Right cardiac atrium (tissue), 5 donors: ENCODE measurements around the gene C3orf18. TPM values are rescaled to one million over a fixed set of nuclear protein-coding genes. Genes with fewer than 3 reads are reported as not detected.

ENCODE experiments used
- ATAC-seq, 2 donors: fragments of 200-7000 bp; cut with Tn5 transposase; one replicate each; pipeline versions ENCODE4 v1.8.0 to v1.9.1; 2020; ENCODE audit warnings: moderate library complexity in 2 of 2, mild to moderate bottlenecking in 1 of 2
- DNase-seq, 3 donors: peaks; one replicate each; pipeline ENCODE4 v3.0.0-alpha.2; 2020
- H3K27ac ChIP-seq: one replicate; pipeline ENCODE4 v1.5.1; 2013; ENCODE audit warnings: mild to moderate bottlenecking, low read length, control low read depth, moderate library complexity
- H3K27me3 ChIP-seq: one replicate; pipeline ENCODE4 v1.6.1; 2013; ENCODE audit not compliant: control insufficient read depth, insufficient read depth
- H3K4me1 ChIP-seq: one replicate; pipeline ENCODE4 v1.6.1; 2013; ENCODE audit warnings: low read length; ENCODE audit not compliant: control insufficient read depth, insufficient read depth
- H3K4me3 ChIP-seq: one replicate; pipeline ENCODE4 v1.5.1; 2013; ENCODE audit warnings: low read length, control low read depth
- H3K9me3 ChIP-seq: one replicate; pipeline ENCODE4 v1.6.1; 2013; ENCODE audit warnings: low read length; ENCODE audit not compliant: control insufficient read depth
- WGBS: extraction: QIAGEN DNeasy Blood & Tissue Kit; methylation state at CpG from one replicate; pipeline ENCODE4 v1.1.7; 2013; 5-methylcytosine and 5-hydroxymethylcytosine counted together
- intact Hi-C, 4 donors: fragments of 100-400 bp; cut with DNase I; formaldehyde crosslinking; loops; one replicate each; pipeline versions ENCODE4 v1.11.0 to v1.14.0; 2022 to 2023
- polyA plus RNA-seq: library from polyadenylated mRNA; stranded (reverse); fragments of 200-250 nt; gene quantifications from one replicate; pipeline ENCODE4 v1.2.3, GENCODE V29; 2013
- total RNA-seq, 4 donors: library from RNA; stranded (reverse); fragmentation: NEBNext Ultra II Directional; extraction: Animal tissue kit (Norgen Biotek cat#: 25700); gene quantifications; one replicate each; pipeline ENCODE4 v1.2.1, GENCODE V29; 2021
- donor health status: healthy with polysubstance abuse.
- donor health status: DM: no; HTN: yes; CAD: no.
- donor health status: DM: no; HTN: no; CAD: no.
- donor health status: DM: no; HTN: yes; CAD: no; lungs with severe emphysema.
- donor health status: DM: yes; HTN: yes; CAD: no.

Gene C3orf18
- total and polyA plus RNA-seq, 5 donors: 27.2 to 44.2 (median 38.2) TPM

DNA sequence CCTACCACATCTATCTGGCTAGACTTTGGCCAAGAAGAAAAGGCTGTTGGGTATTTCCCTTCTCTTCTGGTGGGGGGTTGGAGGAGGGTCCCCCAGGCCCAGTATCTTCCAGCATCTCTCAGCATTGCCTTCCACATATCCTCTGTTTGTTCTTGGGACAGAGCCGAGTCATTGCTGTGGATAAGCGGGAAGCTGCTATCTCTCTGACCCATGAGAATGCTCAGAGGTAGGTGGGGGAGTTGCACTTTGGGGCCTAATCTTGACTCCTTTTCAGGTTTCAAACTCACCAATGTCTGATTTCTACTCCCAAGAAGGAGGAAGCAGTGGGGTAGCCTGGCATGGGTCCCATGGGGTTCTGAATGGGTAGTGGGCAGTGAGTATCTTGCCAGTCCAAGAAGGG, 9.8 kb upstream of the C3orf18 start:
- WGBS: 94% methylated on average over 2 of the region's 2 CpGs
- H3K27ac ChIP-seq: no peak overlapping the region
- H3K4me3 ChIP-seq: no peak overlapping the region
- intact Hi-C loops: no loop called here
- ATAC-seq (no peak), DNase-seq (no peak)
- H3K4me1 ChIP-seq: peaks cover 17% of the 10 kb centered on the region
- no peaks in the 10 kb centered on the region for H3K9me3 ChIP-seq
- H3K27me3 ChIP-seq: no peaks in the 10 kb centered on the region

DNA sequence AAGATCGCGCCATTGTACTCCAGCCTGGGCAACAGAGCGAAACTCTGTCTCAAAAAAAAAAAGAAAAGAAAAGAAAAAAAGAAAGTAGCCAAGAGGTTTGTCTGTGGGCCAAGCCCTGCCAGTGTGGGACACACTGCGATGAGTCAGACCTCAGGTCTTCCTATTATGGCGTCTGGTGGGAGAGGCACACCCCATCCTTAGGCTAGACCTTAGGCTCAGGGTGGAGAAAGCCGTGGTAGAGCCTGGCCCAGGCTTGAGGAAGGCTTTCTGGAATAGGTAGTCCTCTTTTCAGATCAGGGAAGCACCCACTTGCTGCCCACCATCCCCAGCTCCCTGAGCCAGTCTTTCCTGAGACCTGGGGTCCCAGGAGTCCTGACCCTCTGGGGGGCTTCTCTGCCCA, 7.8 kb upstream of the C3orf18 start:
- intact Hi-C loops: no loop called here
- Histone ChIP-seq H3K4me1 (peaks cover 5% of the 10 kb centered on the region), H3K27me3 (no peaks in the 10 kb centered on the region), H3K4me3 (no peak overlapping the region), H3K9me3 (no peaks in the 10 kb centered on the region), H3K27ac (no peak overlapping the region)
- 92% methylated on average over 6 of the region's 6 CpGs for WGBS
- ATAC-seq (no peak), DNase-seq (peak in 1 of 3 donors; percentile 14)

DNA sequence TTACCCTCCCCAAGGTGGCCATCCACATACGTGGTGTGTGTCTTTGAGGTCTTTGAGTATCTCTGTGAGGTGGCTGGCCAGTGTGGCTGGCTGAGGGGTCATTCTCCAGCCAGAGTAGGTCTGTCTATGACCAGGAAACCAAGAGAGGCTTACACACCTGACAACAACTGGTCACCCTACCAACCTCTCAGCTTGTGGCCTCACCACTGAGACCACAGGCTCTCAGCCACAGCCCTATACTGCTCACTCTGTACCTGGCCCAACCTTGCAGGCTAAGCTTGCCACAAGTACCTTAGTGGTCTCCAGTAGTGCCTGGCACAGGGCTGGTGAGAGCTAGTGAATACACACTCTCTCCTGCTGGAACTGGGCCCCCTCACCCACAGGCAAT, 6.9 kb upstream of the C3orf18 start:
- intact Hi-C loops: no loop called here
- no peaks in the 10 kb centered on the region for H3K27me3 ChIP-seq
- no peak overlapping the region for H3K27ac ChIP-seq
- DNase-seq: peak in 1 of 3 donors; percentile 13
- H3K9me3 ChIP-seq: no peaks in the 10 kb centered on the region
- ATAC-seq: no peak
- no peak overlapping the region for H3K4me3 ChIP-seq
- H3K4me1 ChIP-seq: peaks cover 5% of the 10 kb centered on the region
- 77% methylated on average over 1 of the region's 1 CpG for WGBS

DNA sequence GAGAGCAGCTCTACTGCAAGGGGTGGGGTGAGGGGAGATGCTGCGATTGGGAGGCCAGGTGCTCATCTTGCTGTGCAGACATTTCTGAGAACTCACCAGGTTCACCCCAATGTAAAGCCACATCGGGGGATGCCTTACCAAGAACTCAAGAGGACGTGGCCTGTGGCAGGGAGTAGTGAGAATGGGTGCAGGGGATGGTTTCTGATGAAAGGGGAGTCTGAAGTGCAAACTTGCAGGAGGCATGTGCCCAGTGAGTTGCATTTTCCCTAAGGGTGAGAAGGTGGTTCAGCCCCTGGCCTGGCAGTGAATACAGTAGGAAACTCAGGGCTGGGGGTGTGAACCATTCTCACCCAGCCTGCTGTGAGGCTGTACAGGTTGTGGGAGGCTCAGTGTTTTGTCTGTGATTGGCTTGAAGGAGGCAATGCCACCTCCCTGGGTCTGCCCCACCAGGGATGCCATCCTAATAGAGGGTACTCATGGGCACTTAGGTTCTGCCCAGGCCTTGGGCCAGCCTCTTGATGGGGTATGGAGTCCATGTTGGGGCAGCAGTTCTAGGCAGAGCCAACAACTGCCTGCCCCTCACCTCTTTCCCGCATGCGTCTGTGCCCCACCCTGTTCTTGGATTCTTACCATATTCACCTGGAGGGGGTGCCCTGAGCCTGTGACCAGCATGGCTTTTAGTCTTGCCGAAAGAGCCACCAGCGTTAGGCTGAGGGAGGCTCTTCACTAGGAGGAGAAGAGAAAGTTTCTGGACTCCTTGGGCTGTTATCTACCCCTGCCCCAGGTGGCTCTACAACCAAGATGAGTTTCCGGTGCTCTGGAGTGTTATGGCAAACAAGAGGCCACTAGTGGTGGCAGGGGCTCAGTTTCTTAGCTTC, 6.3 kb upstream of the C3orf18 start:
- ATAC-seq: no peak
- no peak overlapping the region for H3K27ac ChIP-seq
- WGBS: 88% methylated on average over 8 of the region's 8 CpGs
- intact Hi-C loops: loop anchor here in 2 of 4 donors (2.0 kb wide), 1 partner anchor 41 kb away; no protein-coding TSS in a partner anchor
- no peak overlapping the region for H3K4me3 ChIP-seq
- no peaks in the 10 kb centered on the region for H3K27me3 ChIP-seq
- DNase-seq: peak in 1 of 3 donors; percentile 42
- no peaks in the 10 kb centered on the region for H3K9me3 ChIP-seq
- peaks cover 5% of the 10 kb centered on the region for H3K4me1 ChIP-seq

DNA sequence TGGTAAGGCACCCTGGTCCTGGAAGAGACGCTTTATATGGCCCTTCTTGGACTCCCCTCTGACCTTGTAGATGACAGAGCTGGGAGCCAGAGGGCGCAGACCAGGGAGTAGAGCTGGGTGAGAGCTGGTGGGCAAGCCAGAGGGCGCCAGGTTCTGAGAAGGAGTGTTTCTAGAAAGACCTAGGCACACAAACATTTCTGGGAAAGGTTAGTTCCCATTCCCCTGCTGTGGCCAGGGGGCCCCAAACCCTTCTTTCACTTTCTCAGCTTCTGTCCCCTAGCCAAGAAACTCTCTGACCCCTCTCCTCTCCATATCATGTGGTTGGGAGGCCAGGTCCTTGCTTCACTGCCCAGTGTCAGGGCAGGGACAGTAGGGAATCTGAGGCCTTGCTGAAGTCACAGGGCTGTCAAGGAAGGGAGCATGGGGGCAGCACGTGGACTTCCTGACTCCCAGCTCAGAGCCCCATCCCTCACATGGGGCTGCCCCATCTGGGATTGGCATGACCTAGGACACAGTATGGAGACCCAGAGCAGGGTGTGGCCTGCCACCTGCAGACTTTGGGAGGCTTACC, 5.3 kb upstream of the C3orf18 start:
- Histone ChIP-seq H3K27ac (no peak overlapping the region), H3K9me3 (no peaks in the 10 kb centered on the region), H3K27me3 (no peaks in the 10 kb centered on the region), H3K4me1 (peaks cover 5% of the 10 kb centered on the region), H3K4me3 (no peak overlapping the region)
- 82% methylated on average over 4 of the region's 4 CpGs for WGBS
- ATAC-seq (no peak), DNase-seq (peak in 1 of 3 donors; percentile 25)
- intact Hi-C loops: loop anchor here in 3 of 4 donors (1.0 to 2.0 kb wide), 2 partner anchors 41 to 42 kb away; no protein-coding TSS in a partner anchor

DNA sequence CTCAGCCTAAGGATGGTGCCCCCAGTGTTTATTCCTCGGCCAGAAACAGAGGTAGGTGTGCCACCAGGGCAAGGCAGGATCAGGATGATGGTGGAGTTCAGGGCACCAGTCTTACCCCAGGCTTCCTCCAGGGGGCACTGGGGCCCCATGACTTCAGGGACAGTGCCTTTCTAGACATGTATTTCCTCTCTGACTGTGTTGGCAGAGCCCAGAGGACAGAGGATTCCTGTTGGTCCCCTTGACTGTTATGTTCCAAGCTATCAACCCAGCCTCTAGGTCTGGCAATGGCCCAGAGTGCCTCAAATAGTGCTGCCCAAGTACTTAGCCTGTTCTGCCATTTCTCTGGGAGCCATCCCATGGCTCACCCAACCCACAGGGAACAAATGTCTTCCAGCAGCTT, 4.6 kb upstream of the C3orf18 start:
- DNase-seq: peak; percentile 72 to 88 (median 87)
- no peak overlapping the region for H3K4me3 ChIP-seq
- ATAC-seq: peak; percentile 19 to 28
- intact Hi-C loops: loop anchor here in 3 of 4 donors (1.0 to 2.0 kb wide), 2 partner anchors 42 to 43 kb away; no protein-coding TSS in a partner anchor
- peak overlapping the region; percentile 36 for H3K27ac ChIP-seq
- H3K9me3 ChIP-seq: no peaks in the 10 kb centered on the region
- WGBS: 25% methylated on average over 1 of the region's 1 CpG
- H3K27me3 ChIP-seq: no peaks in the 10 kb centered on the region
- peaks cover 5% of the 10 kb centered on the region for H3K4me1 ChIP-seq

DNA sequence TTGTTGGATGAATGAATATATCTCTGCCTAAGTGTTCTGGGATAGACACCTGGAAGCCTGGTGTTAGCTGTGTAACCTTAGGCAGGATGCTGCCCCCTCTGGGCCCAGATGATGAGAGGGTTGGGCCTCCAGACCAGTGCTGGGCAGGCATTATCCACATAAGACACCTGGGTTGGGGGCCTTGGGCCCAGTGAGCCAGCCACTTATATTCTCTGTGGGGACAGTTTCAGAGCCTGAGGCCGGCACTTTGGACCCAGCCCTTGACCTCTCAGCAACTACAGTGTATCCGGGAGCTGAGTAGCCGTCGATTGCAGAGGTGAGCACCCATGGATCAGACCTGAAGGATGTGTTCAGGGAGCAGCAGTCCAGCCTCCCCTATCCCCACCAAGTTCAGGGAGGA, 3.9 kb upstream of the C3orf18 start:
- Histone ChIP-seq H3K4me3 (no peak overlapping the region), H3K9me3 (no peaks in the 10 kb centered on the region), H3K27ac (no peak overlapping the region), H3K27me3 (no peaks in the 10 kb centered on the region), H3K4me1 (peaks cover 5% of the 10 kb centered on the region)
- no peak for DNase-seq
- WGBS: 85% methylated on average over 4 of the region's 4 CpGs
- no peak for ATAC-seq
- intact Hi-C loops: loop anchor here in 1 of 4 donors (2.0 kb wide), 1 partner anchor 43 kb away; no protein-coding TSS in a partner anchor

DNA sequence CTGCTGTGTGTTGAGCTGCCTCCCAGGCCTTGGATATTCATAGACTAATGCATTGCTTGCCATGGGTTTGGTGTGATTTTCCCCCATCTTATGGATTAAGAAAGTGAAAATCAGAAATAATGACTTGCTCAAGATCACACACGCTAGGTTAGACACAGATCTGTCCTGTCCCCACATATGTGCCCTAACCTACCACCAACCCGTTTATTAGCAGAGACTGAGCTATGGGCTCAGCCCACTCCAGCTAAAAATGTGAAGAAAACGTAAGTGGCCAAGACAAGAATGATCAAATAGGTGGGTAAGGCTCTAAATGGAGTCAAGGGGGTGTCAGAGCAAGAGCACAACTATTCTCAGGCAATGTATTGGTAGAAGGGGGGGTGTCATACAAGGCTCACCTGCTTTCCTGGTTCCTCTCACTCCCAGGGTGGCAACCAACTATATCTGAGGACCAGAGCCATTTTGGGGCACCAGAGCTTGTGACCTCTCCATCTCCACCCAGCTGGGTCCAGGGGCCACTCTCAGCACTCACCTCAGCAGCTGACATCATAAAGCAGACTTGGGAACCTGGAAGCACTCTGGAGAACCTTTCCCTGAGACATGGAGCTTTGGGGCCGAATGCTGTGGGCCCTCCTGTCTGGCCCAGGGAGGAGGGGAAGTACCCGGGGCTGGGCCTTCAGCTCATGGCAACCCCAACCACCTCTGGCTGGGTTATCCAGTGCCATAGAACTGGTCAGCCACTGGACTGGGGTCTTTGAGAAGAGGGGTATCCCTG, 3.1 kb upstream of the C3orf18 start:
- no peak overlapping the region for H3K27ac ChIP-seq
- no peak for DNase-seq
- H3K4me3 ChIP-seq: no peak overlapping the region
- H3K27me3 ChIP-seq: no peaks in the 10 kb centered on the region
- ATAC-seq: no peak
- WGBS: 77% methylated on average over 5 of the region's 5 CpGs
- intact Hi-C loops: loop anchor here in 1 of 4 donors (2.0 kb wide), 1 partner anchor 44 kb away; no protein-coding TSS in a partner anchor
- peaks cover 5% of the 10 kb centered on the region for H3K4me1 ChIP-seq
- H3K9me3 ChIP-seq: no peaks in the 10 kb centered on the region

DNA sequence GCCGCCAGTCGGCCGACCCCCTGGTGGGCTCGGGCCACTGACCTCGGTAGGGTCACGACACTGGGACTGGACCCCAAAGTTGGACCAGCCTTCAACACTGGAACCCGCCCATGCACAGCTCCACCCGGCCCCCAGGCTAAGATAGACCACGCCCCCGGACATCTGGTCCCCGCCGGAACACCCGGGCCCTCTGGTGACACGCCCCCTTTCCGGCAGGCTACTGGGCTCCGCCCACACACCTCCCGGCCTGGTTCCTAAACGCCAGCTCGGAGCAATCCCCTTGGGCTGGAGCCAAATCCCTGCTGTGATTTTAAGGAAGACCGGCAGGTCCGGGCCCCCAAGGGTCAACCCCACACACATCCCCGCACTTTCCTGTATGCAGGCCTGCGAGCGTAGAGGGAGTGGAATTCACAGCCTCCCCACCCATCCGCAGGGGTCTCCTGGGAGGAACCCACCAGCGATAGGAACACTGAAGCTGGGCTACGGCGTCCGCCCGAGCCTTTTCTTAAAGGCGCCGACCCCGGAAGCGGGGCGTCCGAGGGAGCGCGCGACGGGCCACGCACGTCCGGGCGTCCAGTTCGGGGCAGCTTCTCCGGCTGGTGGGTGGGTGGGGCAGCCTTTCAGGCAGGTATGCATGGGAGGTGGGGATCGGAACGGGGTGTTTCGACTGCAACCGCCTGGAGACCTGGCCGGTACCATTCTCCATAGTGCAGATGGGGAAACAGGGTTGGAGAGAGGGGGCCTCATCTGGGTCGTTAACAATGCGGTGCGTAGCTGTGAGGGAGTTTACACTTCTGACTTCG, 1.6 kb upstream of the C3orf18 start, which contains the start of gene HEMK1:
HEMK1 (plus strand) TSS at position 576 of the 803 bp plus-strand sequence. CDS start 1,583 bp downstream, outside the sequence.
- under 1% methylated on average over 55 of the region's 55 CpGs for WGBS
- H3K27ac ChIP-seq: peak within 1 kb of the TSS; percentile 89
- peak within 1 kb of the TSS; percentile 73 for H3K4me3 ChIP-seq
- H3K9me3 ChIP-seq: no peaks in the 10 kb centered on the region
- peak; percentile 99 for DNase-seq
- intact Hi-C loops: no loop called here
- no peaks in the 10 kb centered on the region for H3K27me3 ChIP-seq
- H3K4me1 ChIP-seq: peaks cover 5% of the 10 kb centered on the region
- ATAC-seq: peak; percentile 90

DNA sequence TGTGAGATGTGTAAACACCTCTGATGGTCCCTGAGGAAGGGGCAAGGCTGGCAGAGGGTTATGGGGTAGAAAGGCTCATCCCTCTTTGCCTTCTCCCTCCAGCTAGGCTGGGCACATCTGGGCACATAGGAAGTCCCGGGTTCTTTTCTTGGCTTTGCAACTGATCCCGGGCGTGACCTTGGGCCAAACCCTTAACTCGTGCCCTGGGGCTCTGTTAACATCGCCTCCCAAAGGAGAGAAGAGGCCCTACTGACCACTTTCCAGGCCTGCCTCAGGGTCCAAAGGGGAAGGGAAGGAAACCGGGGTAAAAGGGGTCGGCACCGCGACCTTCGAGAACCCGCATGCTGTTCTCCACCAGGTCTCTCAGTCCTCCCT, 549 bp downstream of the C3orf18 start:
- Histone ChIP-seq H3K27me3 (no peaks in the 10 kb centered on the region), H3K4me3 (peak overlapping the region; percentile 65), H3K4me1 (no peaks in the 10 kb centered on the region), H3K27ac (no peak overlapping the region), H3K9me3 (no peaks in the 10 kb centered on the region)
- ATAC-seq (no peak), DNase-seq (no peak)
- 7% methylated on average over 11 of the region's 11 CpGs for WGBS
- intact Hi-C loops: no loop called here
